Naive B cell (primary cell): Measurements from ENCODE around the gene PLK3. TPM values are rescaled to one million over a fixed set of nuclear protein-coding genes. Genes with fewer than 3 reads are reported as not detected.
"Not testable (repeated sequence)": the region's sequence is repeated elsewhere in the genome, so short reads cannot be mapped to it uniquely, and the experiment has no call there.

Experiments
- ATAC-seq, 2 donors: fragments of 150-1000 bp; cut with Tn5 transposase; 2 replicates each; pipeline ENCODE4 v1.10.0; 2021; ENCODE audit warnings: low read depth in 2 of 2, mild to moderate bottlenecking in 2 of 2, moderate library complexity in 2 of 2
- DNase-seq: peaks from one replicate; pipeline ENCODE4 v3.0.0; 2022
- H3K27ac Mint-ChIP-seq, 6 donors: one replicate each; pipeline ENCODE4 v1.8.0; 2020 to 2022; ENCODE audit warnings: mild to moderate bottlenecking in 6 of 6, mixed read lengths in 6 of 6, moderate library complexity in 5 of 6, inconsistent platforms in 2 of 6
- H3K27me3 Mint-ChIP-seq, 3 donors: one replicate each; pipeline ENCODE4 v1.8.0; 2021 to 2022; ENCODE audit warnings: mixed read lengths in 3 of 3, mild to moderate bottlenecking in 1 of 3
- H3K36me3 Mint-ChIP-seq, 2 donors: one replicate each; pipeline ENCODE4 v1.8.0; 2020 to 2022; ENCODE audit warnings: mixed read lengths in 2 of 2, inconsistent platforms in 1 of 2, mild to moderate bottlenecking in 1 of 2
- H3K4me1 Mint-ChIP-seq, 3 donors: one replicate each; pipeline ENCODE4 v1.8.0; 2020 to 2022; ENCODE audit warnings: mixed read lengths in 3 of 3, inconsistent platforms in 1 of 3, mild to moderate bottlenecking in 1 of 3, moderate library complexity in 1 of 3
- H3K4me3 Mint-ChIP-seq, 8 donors: one replicate each; pipeline ENCODE4 v1.8.0; 2020 to 2022; ENCODE audit warnings: mild to moderate bottlenecking in 8 of 8, mixed read lengths in 8 of 8, moderate library complexity in 8 of 8, inconsistent platforms in 2 of 8
- H3K9me3 Mint-ChIP-seq, 7 donors: one replicate each; pipeline ENCODE4 v1.8.0; 2020 to 2022; ENCODE audit warnings: mixed read lengths in 7 of 7, mild to moderate bottlenecking in 5 of 7, inconsistent platforms in 2 of 7, moderate library complexity in 1 of 7
- polyA plus RNA-seq, 6 donors: library from polyadenylated mRNA; unstranded; fragments of 300-500 nt; fragmentation: Illumina TruSeq; gene quantifications; one replicate each; pipeline ENCODE4 v1.2.3, GENCODE V29; 2021; ENCODE audit warnings: low read depth in 6 of 6

Gene PLK3
- polyA plus RNA-seq, 6 donors from 2014 or later: 2.6 to 9.2 (median 5.0) TPM

- H3K36me3 Mint-ChIP-seq: no peaks in the 10 kb centered on the region
- no peak for ATAC-seq
- peaks cover 0 to 5% (median 0%) of the 10 kb centered on the region in 3 donors for H3K27me3 Mint-ChIP-seq
- peaks cover 27 to 32% (median 29%) of the 10 kb centered on the region in 3 donors for H3K4me1 Mint-ChIP-seq
- no peaks in the 10 kb centered on the region for H3K9me3 Mint-ChIP-seq
- H3K27ac Mint-ChIP-seq: peak overlapping the region; percentile 100
- peak overlapping the region; percentile 84 to 96 (median 93) for H3K4me3 Mint-ChIP-seq
- no peak for DNase-seq
Measured at GRCh38 chr1:44820328-44821239, 20.4 kb downstream of the PLK3 start.

- ATAC-seq (no peak), DNase-seq (no peak)
- no peaks in the 10 kb centered on the region for H3K9me3 Mint-ChIP-seq
- H3K27ac Mint-ChIP-seq: peak overlapping the region in 5 of 6 donors; percentile 12 to 100 (median 82)
- H3K4me3 Mint-ChIP-seq: peak overlapping the region; percentile 25 to 96 (median 84)
- H3K27me3 Mint-ChIP-seq: peaks cover 0 to 5% (median 0%) of the 10 kb centered on the region in 3 donors
- peaks cover 27 to 32% (median 29%) of the 10 kb centered on the region in 3 donors for H3K4me1 Mint-ChIP-seq
- H3K36me3 Mint-ChIP-seq: no peaks in the 10 kb centered on the region
Measured at GRCh38 chr1:44821240-44821715, 21.1 kb downstream of the PLK3 start.

- Mint-ChIP-seq H3K9me3 (no peaks in the 10 kb centered on the region), H3K27me3 (peaks cover 0 to 5% (median 0%) of the 10 kb centered on the region in 3 donors), H3K36me3 (no peaks in the 10 kb centered on the region), H3K27ac (no peak overlapping the region), H3K4me3 (peak overlapping the region in 1 of 8 donors; percentile 87), H3K4me1 (peaks cover 27 to 32% (median 29%) of the 10 kb centered on the region in 3 donors)
- ATAC-seq: no peak
- no peak for DNase-seq
Measured at GRCh38 chr1:44822131-44822701, 22.0 kb downstream of the PLK3 start.

- no peaks in the 10 kb centered on the region for H3K9me3 Mint-ChIP-seq
- H3K4me3 Mint-ChIP-seq: no peak overlapping the region
- peaks cover 0 to 5% (median 0%) of the 10 kb centered on the region in 3 donors for H3K27me3 Mint-ChIP-seq
- peak overlapping the region in 1 of 6 donors; percentile 29 for H3K27ac Mint-ChIP-seq
- DNase-seq (no peak), ATAC-seq (no peak)
- no peaks in the 10 kb centered on the region for H3K36me3 Mint-ChIP-seq
- H3K4me1 Mint-ChIP-seq: peaks cover 23 to 30% (median 25%) of the 10 kb centered on the region in 3 donors
Measured at GRCh38 chr1:44822981-44823451, 22.8 kb downstream of the PLK3 start.

GRCh38 chr1:44824392-44824791 is 24.2 kb downstream of the PLK3 start:
- H3K9me3 Mint-ChIP-seq, H3K27me3 Mint-ChIP-seq, DNase-seq, H3K36me3 Mint-ChIP-seq, H3K4me3 Mint-ChIP-seq, ATAC-seq, H3K27ac Mint-ChIP-seq: not testable (repeated sequence)
- peaks cover 13 to 20% (median 17%) of the 10 kb centered on the region in 3 donors for H3K4me1 Mint-ChIP-seq

GRCh38 chr1:44826375-44827196 is 26.4 kb downstream of the PLK3 start:
- DNase-seq (no peak), ATAC-seq (no peak)
- Mint-ChIP-seq H3K9me3 (no peaks in the 10 kb centered on the region), H3K4me3 (no peak overlapping the region), H3K36me3 (no peaks in the 10 kb centered on the region), H3K27ac (peak overlapping the region in 1 of 6 donors; percentile 47), H3K27me3 (peaks cover 0 to 5% (median 0%) of the 10 kb centered on the region in 3 donors), H3K4me1 (peaks cover 0 to 4% (median 4%) of the 10 kb centered on the region in 3 donors)

GRCh38 chr1:44827197-44828002 is 27.2 kb downstream of the PLK3 start:
- Mint-ChIP-seq H3K9me3 (no peaks in the 10 kb centered on the region), H3K27ac (peak overlapping the region in 4 of 6 donors; percentile 33 to 47 (median 40)), H3K27me3 (peaks cover 0 to 5% (median 0%) of the 10 kb centered on the region in 3 donors), H3K36me3 (no peaks in the 10 kb centered on the region), H3K4me1 (peaks cover 0 to 4% (median 4%) of the 10 kb centered on the region in 3 donors), H3K4me3 (no peak overlapping the region)
- peak in 1 of 2 donors; percentile 20 for ATAC-seq
- DNase-seq: no peak

- ATAC-seq (no peak), DNase-seq (no peak)
- Mint-ChIP-seq H3K4me1 (peaks cover 0 to 4% (median 4%) of the 10 kb centered on the region in 3 donors), H3K36me3 (no peaks in the 10 kb centered on the region), H3K9me3 (no peaks in the 10 kb centered on the region), H3K4me3 (peak overlapping the region in 1 of 8 donors; percentile 84), H3K27ac (peak overlapping the region in 1 of 6 donors; percentile 68), H3K27me3 (peaks cover 0 to 5% (median 0%) of the 10 kb centered on the region in 3 donors)
Measured at GRCh38 chr1:44828003-44828651, 27.9 kb downstream of the PLK3 start.

GRCh38 chr1:44828841-44829440 is 28.8 kb downstream of the PLK3 start:
- ATAC-seq (no peak), DNase-seq (no peak)
- Mint-ChIP-seq H3K36me3 (no peaks in the 10 kb centered on the region), H3K4me1 (peaks cover 4 to 6% (median 4%) of the 10 kb centered on the region in 3 donors), H3K27ac (no peak overlapping the region), H3K27me3 (peaks cover 0 to 5% (median 0%) of the 10 kb centered on the region in 3 donors), H3K9me3 (no peaks in the 10 kb centered on the region), H3K4me3 (no peak overlapping the region)

GRCh38 chr1:44829506-44830384 is 29.6 kb downstream of the PLK3 start:
- Mint-ChIP-seq H3K36me3 (no peaks in the 10 kb centered on the region), H3K9me3 (no peaks in the 10 kb centered on the region), H3K27me3 (peaks cover 0 to 5% (median 0%) of the 10 kb centered on the region in 3 donors), H3K4me1 (peaks cover 4 to 7% (median 6%) of the 10 kb centered on the region in 3 donors), H3K27ac (no peak overlapping the region), H3K4me3 (no peak overlapping the region)
- DNase-seq (no peak), ATAC-seq (no peak)

GRCh38 chr1:44830900-44831304 is 30.7 kb downstream of the PLK3 start:
- Mint-ChIP-seq H3K27me3 (no peaks in the 10 kb centered on the region), H3K36me3 (no peaks in the 10 kb centered on the region), H3K4me3 (no peak overlapping the region), H3K4me1 (peaks cover 10 to 12% (median 11%) of the 10 kb centered on the region in 3 donors), H3K9me3 (no peaks in the 10 kb centered on the region), H3K27ac (no peak overlapping the region)
- no peak for ATAC-seq
- DNase-seq: no peak
